Stimulated activated CD8-positive, alpha-beta memory T cell treated with anti-CD3 and anti-CD28 coated beads, Interleukin-4, amount 100 ng/mL, for 24 hours (primary cell): ENCODE results near the gene PCNX4.

ENCODE experiments used
- DNase-seq: peaks from one replicate; pipeline ENCODE4 v3.0.0-alpha.2; 2020; ENCODE audit warnings: low read depth

PCNX4 gene

GRCh38 chr14:60206249-60206670 is 114.5 kb downstream of the PCNX4 start:
- DNase-seq, result no peak

GRCh38 chr14:60206837-60207533 is 115.3 kb downstream of the PCNX4 start:
- DNase-seq, result no peak

GRCh38 chr14:60210703-60211102 is 119.0 kb downstream of the PCNX4 start:
- no peak for DNase-seq

GRCh38 chr14:60211153-60211552 is 119.4 kb downstream of the PCNX4 start:
- DNase-seq, result no peak

- DNase-seq, result no peak
These were observed 121.0 kb downstream of the PCNX4 start for GRCh38 chr14:60212503-60213371.

GRCh38 chr14:60214003-60214402 is 122.3 kb downstream of the PCNX4 start:
- DNase-seq, result no peak

GRCh38 chr14:60214415-60215126 is 122.8 kb downstream of the PCNX4 start:
- DNase-seq, result no peak

- DNase-seq, result no peak
These were observed 123.4 kb downstream of the PCNX4 start for GRCh38 chr14:60215127-60215444.

GRCh38 chr14:60215520-60216420 is 124.0 kb downstream of the PCNX4 start:
- no peak for DNase-seq

- no peak for DNase-seq
These were observed 126.0 kb downstream of the PCNX4 start for GRCh38 chr14:60217713-60218112.
